Measurements from ENCODE around the gene PRF1. TPM values are rescaled to one million over a fixed set of nuclear protein-coding genes. Genes with fewer than 3 reads are reported as not detected.
"Not testable (repeated sequence)": the region's sequence is repeated elsewhere in the genome, so short reads cannot be mapped to it uniquely, and the experiment has no call there.

PRF1 gene
- total and polyA plus RNA-seq, 9 donors: 0.28 to 1.6 (median 0.53) TPM

DNA sequence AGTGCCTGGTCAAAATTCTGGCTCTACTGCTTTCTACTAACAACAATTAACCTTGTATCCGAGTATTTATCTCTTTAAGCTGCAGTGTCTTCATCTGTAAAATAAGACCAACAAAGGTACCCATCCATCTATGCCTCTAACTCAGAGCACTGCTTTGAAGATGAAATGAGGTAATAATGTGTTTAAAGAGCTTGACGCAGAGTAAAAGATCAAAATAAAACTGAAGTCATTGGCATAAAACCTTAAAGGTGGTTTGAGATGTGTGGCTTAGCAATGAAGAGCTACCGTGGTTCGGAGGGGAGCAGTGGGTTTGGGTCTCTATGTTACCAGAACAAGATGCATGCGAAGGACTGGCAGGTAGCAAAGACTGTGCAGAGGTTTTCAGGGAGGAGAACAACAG, 16.1 kb upstream of the PRF1 start:
- peaks cover 8% of the 10 kb centered on the region for H3K4me1 ChIP-seq (ENCODE audit: control insufficient read depth, insufficient read depth, low read length)
- DNase-seq: no peak
- peaks cover 17% of the 10 kb centered on the region for H3K9me3 ChIP-seq (replicated peaks; ENCODE audit: control insufficient read depth, low read depth, low read length)
- H3K4me3 ChIP-seq (ENCODE audit: low read length): no peak overlapping the region
- H3K27me3 ChIP-seq (ENCODE audit: control insufficient read depth, insufficient read depth, low read length): no peaks in the 10 kb centered on the region
- no peaks in the 10 kb centered on the region for H3K36me3 ChIP-seq (ENCODE audit: control insufficient read depth, insufficient read depth, low read length)
- H3K27ac ChIP-seq (ENCODE audit: low read length): no peak overlapping the region
- WGBS (ENCODE audit: insufficient coverage): 97% methylated on average over 4 of the region's 5 CpGs

DNA sequence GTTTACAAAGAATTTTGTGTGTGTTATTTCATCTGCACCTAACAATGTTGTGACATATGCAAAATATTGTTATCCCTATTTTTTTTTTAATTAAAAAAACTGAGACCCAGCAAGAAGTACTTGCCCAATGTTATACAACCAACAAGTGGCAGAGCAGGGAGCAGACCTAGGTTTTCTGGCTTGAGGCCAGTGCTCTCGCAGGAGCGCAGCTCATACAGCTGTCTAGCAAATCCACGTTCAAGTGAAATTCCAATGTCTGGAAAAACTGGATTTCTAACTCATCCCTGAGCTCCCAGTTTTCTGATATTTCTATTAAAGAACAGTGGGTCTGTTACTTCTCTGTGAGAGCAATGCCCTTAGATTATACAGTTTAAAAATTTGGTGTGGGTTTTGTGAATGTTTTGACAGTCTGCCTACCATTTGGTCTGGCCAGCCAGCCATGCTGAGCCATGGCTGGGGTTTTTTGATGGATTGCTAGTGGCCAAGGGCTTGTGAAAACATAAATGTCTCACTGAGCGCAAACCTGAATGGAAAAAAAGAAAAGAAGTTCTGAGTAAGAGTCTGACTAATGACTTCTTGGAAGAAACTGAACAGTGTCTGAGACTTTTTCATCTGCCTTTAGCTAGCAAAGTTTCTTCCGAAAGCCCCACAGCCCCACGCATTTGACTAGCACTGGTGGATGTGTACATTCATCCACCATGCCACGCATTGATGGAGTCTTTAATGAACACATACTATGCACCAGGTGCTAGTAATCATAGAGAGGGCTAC, 15.4 kb upstream of the PRF1 start:
- DNase-seq: peak; percentile 76
- no peak overlapping the region for H3K4me3 ChIP-seq (ENCODE audit: low read length)
- no peak overlapping the region for H3K27ac ChIP-seq (ENCODE audit: low read length)
- H3K27me3 ChIP-seq (ENCODE audit: control insufficient read depth, insufficient read depth, low read length): no peaks in the 10 kb centered on the region
- 43% methylated on average over 3 of the region's 7 CpGs for WGBS (ENCODE audit: insufficient coverage)
- H3K9me3 ChIP-seq (replicated peaks; ENCODE audit: control insufficient read depth, low read depth, low read length): peaks cover 17% of the 10 kb centered on the region
- H3K36me3 ChIP-seq (ENCODE audit: control insufficient read depth, insufficient read depth, low read length): no peaks in the 10 kb centered on the region
- peaks cover 8% of the 10 kb centered on the region for H3K4me1 ChIP-seq (ENCODE audit: control insufficient read depth, insufficient read depth, low read length)

DNA sequence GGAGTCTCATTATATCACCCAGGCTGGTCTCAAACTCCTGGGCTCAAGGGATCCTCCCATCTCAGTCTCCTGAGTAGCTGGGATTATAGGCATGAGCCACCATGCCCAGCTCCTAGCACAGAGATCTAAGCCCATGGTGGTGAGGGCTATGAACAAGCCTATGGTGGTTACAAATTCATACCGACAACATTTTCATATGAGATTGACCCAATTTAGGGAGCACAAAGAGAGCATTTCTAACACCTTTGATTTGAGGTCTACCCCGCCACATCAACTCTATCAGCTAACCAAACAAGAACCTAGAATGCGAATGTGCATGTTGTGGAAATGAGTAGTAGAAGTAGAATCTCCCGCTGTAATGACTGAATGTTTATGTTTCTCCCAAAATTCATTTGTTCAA, 14.2 kb upstream of the PRF1 start:
- Histone ChIP-seq H3K4me1 (ENCODE audit: control insufficient read depth, insufficient read depth, low read length) (peaks cover 8% of the 10 kb centered on the region), H3K27me3 (ENCODE audit: control insufficient read depth, insufficient read depth, low read length) (no peaks in the 10 kb centered on the region), H3K36me3 (ENCODE audit: control insufficient read depth, insufficient read depth, low read length) (no peaks in the 10 kb centered on the region), H3K27ac (ENCODE audit: low read length) (no peak overlapping the region), H3K4me3 (ENCODE audit: low read length) (no peak overlapping the region), H3K9me3 (replicated peaks; ENCODE audit: control insufficient read depth, low read depth, low read length) (peaks cover 15% of the 10 kb centered on the region)
- WGBS (ENCODE audit: insufficient coverage): 100% methylated on average over 1 of the region's 4 CpGs
- no peak for DNase-seq

DNA sequence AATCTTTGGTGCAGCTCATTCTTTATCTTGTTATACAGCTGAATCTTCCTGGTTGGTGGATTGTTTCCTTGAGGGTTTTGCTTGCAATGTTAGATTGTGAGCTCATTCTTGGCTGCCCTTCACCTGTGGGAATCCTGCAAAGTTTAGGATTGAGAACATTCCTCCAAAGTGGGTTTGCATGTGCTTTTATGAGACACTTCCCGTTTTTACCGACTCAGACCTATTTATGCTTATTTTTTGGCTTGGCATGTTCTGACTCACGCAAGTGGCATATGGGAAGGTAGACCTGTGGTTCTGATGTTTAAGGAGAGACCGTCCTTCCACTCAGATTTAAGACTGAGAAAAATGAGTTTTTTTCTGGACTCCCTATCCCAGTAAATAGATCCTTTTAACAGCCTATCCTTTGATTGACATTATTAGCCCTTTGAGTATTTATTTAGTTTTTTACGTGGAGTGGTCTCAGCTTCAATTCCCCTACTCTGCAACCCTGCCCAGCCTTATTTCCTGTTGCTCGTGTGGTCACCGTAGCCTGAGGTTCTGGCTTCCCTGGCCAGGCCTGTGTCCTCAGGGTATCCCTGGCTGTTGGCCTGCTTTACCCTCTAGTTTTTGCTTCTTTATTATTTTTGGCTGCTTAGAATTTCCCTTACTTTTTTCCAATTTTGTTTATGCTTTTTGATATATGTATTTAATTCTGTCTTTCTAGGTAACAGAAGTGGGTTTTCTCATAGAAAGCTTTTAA, 13.4 kb upstream of the PRF1 start:
- DNase-seq: no peak
- no peaks in the 10 kb centered on the region for H3K27me3 ChIP-seq (ENCODE audit: control insufficient read depth, insufficient read depth, low read length)
- H3K4me1 ChIP-seq (ENCODE audit: control insufficient read depth, insufficient read depth, low read length): peaks cover 8% of the 10 kb centered on the region
- no peak overlapping the region for H3K4me3 ChIP-seq (ENCODE audit: low read length)
- peaks cover 15% of the 10 kb centered on the region for H3K9me3 ChIP-seq (replicated peaks; ENCODE audit: control insufficient read depth, low read depth, low read length)
- H3K27ac ChIP-seq (ENCODE audit: low read length): no peak overlapping the region
- no peaks in the 10 kb centered on the region for H3K36me3 ChIP-seq (ENCODE audit: control insufficient read depth, insufficient read depth, low read length)
- WGBS (ENCODE audit: insufficient coverage): 30% methylated on average over 2 of the region's 7 CpGs

DNA sequence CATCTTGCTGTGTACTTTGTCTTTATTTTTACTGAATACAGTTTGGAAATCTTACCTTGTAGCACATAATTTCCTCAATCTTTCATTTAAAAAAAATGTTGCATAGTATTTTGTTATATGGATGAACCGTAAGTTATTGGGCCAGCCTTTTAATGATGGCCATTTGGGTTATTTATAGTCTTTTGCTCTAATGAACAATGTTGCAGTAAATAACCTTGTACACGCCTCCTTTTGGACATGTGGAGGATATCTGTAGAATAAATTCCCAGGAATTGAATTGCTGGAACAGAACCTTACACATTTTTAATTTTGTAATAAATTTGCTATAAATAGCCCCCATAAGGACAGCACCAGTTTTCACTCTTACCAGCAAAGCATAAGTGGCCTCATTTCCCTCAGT, 12.7 kb upstream of the PRF1 start:
- Histone ChIP-seq H3K27ac (ENCODE audit: low read length) (no peak overlapping the region), H3K36me3 (ENCODE audit: control insufficient read depth, insufficient read depth, low read length) (no peaks in the 10 kb centered on the region), H3K9me3 (replicated peaks; ENCODE audit: control insufficient read depth, low read depth, low read length) (peaks cover 11% of the 10 kb centered on the region), H3K4me1 (ENCODE audit: control insufficient read depth, insufficient read depth, low read length) (peaks cover 8% of the 10 kb centered on the region), H3K4me3 (ENCODE audit: low read length) (no peak overlapping the region), H3K27me3 (ENCODE audit: control insufficient read depth, insufficient read depth, low read length) (no peaks in the 10 kb centered on the region)
- no peak for DNase-seq
- no CpG with 5 or more reads among the region's 2 CpGs for WGBS (ENCODE audit: insufficient coverage)

DNA sequence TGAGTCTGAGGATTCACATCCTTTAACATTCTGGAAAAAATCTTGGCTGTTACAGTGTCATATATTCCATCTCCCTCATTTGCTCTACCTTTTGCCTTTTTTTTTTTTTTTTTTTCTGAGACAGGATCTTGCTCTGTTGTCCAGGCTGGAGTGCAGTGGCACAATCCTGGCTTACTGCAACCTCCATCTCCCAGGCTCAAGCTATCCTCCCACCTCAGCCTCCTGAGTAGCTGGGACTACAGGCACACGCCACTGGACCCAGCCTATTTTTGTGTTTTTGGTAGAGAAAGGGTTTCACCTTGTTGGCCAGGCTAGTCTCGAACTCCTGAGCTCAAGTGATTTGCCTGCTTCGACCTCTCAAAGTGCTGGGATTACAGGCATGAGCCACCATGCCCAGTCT, 11.8 kb upstream of the PRF1 start:
- not testable (repeated sequence) for H3K27me3 ChIP-seq (ENCODE audit: control insufficient read depth, insufficient read depth, low read length); H3K36me3 ChIP-seq (ENCODE audit: control insufficient read depth, insufficient read depth, low read length); H3K9me3 ChIP-seq (replicated peaks; ENCODE audit: control insufficient read depth, low read depth, low read length); H3K4me1 ChIP-seq (ENCODE audit: control insufficient read depth, insufficient read depth, low read length); DNase-seq; H3K4me3 ChIP-seq (ENCODE audit: low read length); H3K27ac ChIP-seq (ENCODE audit: low read length)
- WGBS (ENCODE audit: insufficient coverage): 100% methylated on average over 3 of the region's 3 CpGs

DNA sequence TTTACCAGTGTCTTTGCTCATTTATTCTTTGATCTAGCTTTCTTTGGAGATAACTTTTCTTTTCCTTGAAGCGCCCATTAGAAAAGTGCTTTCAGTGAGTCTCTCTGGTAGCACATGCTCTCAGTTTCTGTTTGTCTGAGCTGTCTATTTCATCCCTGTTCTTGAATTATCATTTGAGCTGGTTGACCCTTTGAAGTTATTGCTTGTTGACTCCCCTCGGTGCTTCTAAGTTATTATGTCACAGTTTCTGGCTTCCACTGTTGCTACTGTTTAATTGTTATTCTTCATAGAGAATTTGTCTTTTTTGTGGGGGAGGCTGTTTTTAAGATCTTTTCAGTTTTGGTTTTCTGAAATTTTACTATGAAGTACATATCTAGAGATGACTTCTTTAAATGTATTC, 11.4 kb upstream of the PRF1 start:
- peaks cover 8% of the 10 kb centered on the region for H3K4me1 ChIP-seq (ENCODE audit: control insufficient read depth, insufficient read depth, low read length)
- no peak overlapping the region for H3K4me3 ChIP-seq (ENCODE audit: low read length)
- WGBS (ENCODE audit: insufficient coverage): no CpG with 5 or more reads among the region's 2 CpGs
- H3K36me3 ChIP-seq (ENCODE audit: control insufficient read depth, insufficient read depth, low read length): no peaks in the 10 kb centered on the region
- no peak overlapping the region for H3K27ac ChIP-seq (ENCODE audit: low read length)
- no peaks in the 10 kb centered on the region for H3K9me3 ChIP-seq (replicated peaks; ENCODE audit: control insufficient read depth, low read depth, low read length)
- no peak for DNase-seq
- H3K27me3 ChIP-seq (ENCODE audit: control insufficient read depth, insufficient read depth, low read length): no peaks in the 10 kb centered on the region

DNA sequence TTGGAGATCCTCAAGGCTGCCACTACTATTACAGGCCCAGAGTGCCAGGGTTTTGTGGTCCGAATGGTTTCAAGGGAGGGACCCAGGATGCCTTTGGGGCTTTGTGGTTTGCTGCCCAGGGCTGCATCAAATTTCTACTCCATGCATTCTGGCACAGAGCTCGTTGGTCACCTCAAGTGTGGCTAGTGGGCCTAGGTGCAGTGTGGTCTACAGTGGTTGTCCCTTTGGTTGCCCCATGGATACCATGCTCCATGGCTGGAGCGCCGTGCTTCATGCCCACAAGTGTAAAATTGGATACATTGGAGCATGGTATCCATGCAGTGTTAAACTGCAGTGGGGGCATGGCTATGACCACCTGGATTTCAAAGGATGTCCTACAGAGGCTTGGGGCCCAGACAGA, 5.4 kb upstream of the PRF1 start:
- Histone ChIP-seq H3K36me3 (ENCODE audit: control insufficient read depth, insufficient read depth, low read length) (no peaks in the 10 kb centered on the region), H3K27ac (ENCODE audit: low read length) (no peak overlapping the region)
- 70% methylated on average over 2 of the region's 4 CpGs for WGBS (ENCODE audit: insufficient coverage)

DNA sequence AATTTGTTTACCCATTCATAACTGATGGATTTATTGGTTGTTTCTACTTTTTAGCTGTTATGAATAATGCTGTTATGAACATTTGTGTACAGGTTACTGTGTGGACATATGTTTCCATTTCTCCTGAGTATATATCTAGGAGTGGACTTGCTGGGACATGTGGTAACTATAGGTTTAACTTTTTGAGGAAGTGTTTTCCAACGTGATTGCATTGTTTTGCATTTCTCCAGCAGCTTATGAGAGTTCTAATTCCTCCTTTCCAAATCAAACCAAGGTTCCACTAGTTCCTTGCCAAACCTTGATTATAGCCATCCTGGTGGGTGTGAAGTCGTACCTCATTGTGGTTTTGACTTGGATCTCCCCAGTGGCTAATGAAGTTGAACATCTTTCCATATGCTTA, 2.6 kb upstream of the PRF1 start:
- Histone ChIP-seq H3K4me3 (ENCODE audit: low read length) (no peak overlapping the region), H3K27ac (ENCODE audit: low read length) (no peak overlapping the region), H3K9me3 (replicated peaks; ENCODE audit: control insufficient read depth, low read depth, low read length) (no peaks in the 10 kb centered on the region), H3K4me1 (ENCODE audit: control insufficient read depth, insufficient read depth, low read length) (peaks cover 9% of the 10 kb centered on the region), H3K36me3 (ENCODE audit: control insufficient read depth, insufficient read depth, low read length) (no peaks in the 10 kb centered on the region), H3K27me3 (ENCODE audit: control insufficient read depth, insufficient read depth, low read length) (no peaks in the 10 kb centered on the region)
- WGBS (ENCODE audit: insufficient coverage): no CpG with 5 or more reads among the region's 2 CpGs
- no peak for DNase-seq

More for the DNA sequence above, 5.4 kb upstream of the PRF1 start:
- no peak for DNase-seq
- Histone ChIP-seq H3K27me3 (ENCODE audit: control insufficient read depth, insufficient read depth, low read length) (no peaks in the 10 kb centered on the region), H3K4me3 (ENCODE audit: low read length) (no peak overlapping the region), H3K9me3 (replicated peaks; ENCODE audit: control insufficient read depth, low read depth, low read length) (no peaks in the 10 kb centered on the region), H3K4me1 (ENCODE audit: control insufficient read depth, insufficient read depth, low read length) (peaks cover 9% of the 10 kb centered on the region)

DNA sequence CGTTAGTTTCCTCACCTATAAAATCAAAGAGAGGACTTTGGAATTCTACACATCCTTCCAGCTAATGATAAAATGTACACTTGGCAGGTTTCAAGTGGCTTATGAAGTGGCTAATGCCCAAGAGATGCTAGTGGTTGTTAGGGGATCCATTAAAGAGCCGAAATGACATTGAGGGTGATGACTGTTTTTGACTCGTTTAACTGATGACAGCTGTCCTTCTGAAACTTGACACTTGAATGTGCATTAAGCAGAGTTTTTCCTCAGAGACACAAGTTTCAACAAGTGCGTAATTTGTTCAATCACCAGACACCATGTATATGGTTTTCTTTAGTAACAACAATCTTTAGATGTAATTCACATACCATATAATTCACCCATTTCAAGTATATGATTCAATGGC, 1.6 kb upstream of the PRF1 start:
- Histone ChIP-seq H3K4me1 (ENCODE audit: control insufficient read depth, insufficient read depth, low read length) (peaks cover 10% of the 10 kb centered on the region), H3K9me3 (replicated peaks; ENCODE audit: control insufficient read depth, low read depth, low read length) (no peaks in the 10 kb centered on the region), H3K27me3 (ENCODE audit: control insufficient read depth, insufficient read depth, low read length) (no peaks in the 10 kb centered on the region), H3K4me3 (ENCODE audit: low read length) (no peak overlapping the region), H3K36me3 (ENCODE audit: control insufficient read depth, insufficient read depth, low read length) (no peaks in the 10 kb centered on the region), H3K27ac (ENCODE audit: low read length) (no peak overlapping the region)
- DNase-seq: no peak
- no CpG with 5 or more reads among the region's 4 CpGs for WGBS (ENCODE audit: insufficient coverage)
